Activated gamma-delta T cell treated with anti-CD3 and anti-CD28 coated beads, Interleukin-2, amount 50 U/mL, for 16 hours (primary cell): Measurements from ENCODE around the gene CNN2.

ENCODE experiments used
- DNase-seq: peaks from one replicate; pipeline ENCODE4 v3.0.0-alpha.2; 2020; ENCODE audit warnings: low read depth

Gene CNN2

DNA sequence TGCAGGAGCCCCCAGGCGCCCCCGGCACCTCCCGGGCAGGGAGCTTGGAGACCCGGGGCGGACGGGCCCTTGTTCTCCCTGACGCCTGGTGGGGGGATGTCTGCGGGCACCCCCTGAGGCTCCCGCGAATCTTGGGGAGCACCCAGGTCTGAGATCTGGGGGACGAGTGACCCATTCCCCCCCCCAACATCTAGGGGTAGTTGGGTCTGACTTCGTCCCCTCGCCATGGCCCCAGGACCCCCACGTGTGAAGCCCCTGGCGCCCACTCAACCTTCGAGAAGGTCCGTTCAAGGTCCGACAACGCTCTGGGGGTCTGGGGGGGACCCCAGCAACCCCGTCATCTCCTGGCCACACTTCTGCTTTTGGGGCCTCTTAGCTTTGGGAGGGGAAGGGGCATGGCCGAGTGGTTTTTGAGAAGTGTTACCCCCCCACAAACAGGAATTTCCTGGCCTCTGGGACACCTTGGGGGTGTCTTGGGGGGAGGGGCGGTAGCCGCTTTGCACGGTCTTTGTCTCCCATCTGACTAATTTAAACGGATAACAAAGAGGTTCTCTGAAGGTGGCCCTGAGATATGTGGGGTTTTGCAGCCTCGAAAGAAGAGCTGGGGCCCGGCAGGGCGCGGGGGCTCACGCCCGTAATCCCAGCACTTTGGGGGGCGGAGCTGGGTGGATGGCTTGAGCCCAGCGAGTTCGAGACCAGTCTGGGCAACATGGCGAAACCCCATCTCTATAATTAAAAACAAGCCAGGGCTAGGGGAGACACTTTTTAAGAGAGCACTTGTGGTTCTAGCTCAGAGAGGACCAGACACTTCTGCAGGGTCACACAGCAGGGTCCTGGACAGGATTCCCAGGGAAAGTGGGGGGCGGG is 608 bp downstream of the CNN2 start:
- DNase-seq = no peak

DNA sequence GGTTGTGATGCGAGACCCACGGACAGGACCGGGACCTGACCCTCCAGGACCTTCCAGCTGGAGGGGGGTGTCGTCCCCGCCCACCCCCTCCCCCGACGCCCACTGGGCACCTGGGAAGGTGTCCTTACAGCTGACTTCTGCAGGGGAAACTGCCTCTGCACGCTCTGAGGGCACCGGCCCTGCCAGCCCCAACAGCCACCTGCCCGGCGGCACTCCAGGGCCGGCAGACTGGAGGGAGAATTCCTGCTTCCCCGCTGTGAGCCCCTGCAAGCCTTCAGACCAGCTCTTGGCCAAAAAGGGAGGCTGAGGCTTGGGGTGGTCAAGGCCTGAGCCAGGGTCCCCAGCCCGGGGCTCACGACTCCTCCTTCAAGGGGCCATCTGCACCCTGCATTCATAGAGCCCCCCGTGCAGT is 1.2 kb downstream of the CNN2 start:
- DNase-seq = no peak

DNA sequence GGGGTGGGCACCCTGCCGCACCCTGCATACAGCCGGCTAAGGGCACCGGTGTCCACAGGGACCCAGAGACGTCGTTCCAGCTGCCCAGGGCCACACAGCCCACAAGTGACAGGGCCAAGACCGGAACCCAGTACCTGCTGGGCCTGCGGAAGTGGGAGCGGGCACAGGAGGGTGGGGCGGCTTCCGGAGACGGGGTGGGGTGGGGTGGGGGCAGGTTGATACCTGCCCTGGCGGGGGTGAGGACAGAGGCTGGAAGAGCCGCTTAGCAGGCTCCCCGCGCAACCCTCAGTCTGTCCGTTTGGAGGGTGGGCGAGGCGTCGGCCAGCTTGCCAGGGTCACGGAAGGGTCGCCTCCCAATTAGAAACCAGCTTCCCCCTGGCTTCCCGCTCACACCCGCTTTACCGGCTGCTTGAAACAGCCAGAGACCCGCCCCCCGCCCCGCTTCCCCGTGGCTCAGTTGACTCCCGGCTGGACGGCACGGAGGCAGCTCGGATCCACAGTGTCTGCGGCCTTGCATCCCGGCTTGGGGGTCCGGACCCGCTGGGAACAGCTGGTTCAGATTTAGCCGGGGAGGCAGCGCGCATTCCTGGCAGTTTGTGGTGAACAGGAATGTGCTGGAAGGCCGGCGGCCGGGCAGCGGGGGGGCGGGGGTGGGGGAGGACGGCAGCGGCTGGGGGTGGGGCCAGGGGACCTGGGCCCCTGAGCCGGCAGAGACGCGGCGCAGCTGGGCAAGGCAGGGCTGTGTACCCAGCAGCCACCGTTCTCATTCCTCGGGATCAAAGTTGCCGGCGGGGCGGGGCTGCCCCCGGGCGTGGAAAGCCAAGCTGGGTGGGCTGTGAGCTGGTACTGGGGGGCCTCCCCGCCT is 1.9 kb downstream of the CNN2 start:
- no peak for DNase-seq

DNA sequence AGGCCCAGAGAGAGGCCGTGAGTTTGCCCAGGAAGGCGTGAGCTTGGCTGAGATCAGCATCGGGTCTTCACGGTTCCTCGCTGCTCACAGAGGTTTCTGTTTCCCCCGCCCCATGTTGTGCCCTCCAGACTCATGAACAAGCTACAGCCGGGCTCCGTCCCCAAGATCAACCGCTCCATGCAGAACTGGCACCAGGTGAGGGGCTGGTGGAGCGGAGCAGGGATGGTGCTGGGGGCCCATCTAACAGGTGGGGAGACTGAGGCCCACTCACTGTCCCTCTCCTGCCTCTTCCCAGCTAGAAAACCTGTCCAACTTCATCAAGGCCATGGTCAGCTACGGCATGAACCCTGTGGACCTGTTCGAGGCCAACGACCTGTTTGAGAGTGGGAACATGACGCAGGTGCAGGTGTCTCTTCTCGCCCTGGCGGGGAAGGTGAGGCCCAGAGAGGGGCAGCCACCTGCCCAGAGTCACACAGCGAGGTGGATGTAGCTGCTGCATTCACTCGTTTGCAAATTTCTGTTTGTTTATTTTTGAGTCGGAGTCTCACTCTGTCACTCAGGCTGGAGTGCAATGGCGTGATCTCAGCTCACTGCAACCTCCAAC is 6.0 kb downstream of the CNN2 start:
- no peak for DNase-seq

DNA sequence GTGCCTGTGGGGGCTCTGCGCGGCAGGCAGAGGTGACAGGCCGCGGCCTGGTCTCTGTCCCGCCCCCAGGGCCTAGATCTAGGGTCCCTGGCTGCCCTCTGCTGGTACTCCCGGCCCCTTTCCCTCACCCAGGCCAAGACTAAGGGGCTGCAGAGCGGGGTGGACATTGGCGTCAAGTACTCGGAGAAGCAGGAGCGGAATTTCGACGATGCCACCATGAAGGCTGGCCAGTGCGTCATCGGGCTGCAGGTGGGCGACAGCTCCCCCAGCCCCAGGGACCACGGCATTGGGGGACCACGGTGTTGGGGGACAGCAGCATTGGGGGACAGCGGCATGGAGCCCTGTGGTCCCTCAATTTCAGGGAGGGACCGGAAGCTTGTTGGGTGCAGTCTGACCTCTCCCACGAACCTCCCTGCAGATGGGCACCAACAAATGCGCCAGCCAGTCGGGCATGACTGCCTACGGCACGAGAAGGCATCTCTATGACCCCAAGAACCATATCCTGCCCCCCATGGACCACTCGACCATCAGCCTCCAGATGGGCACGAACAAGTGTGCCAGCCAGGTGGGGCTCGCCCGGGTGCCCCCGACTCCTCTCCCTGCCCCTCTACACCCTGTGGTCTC is 9.7 kb downstream of the CNN2 start:
- no peak for DNase-seq

DNA sequence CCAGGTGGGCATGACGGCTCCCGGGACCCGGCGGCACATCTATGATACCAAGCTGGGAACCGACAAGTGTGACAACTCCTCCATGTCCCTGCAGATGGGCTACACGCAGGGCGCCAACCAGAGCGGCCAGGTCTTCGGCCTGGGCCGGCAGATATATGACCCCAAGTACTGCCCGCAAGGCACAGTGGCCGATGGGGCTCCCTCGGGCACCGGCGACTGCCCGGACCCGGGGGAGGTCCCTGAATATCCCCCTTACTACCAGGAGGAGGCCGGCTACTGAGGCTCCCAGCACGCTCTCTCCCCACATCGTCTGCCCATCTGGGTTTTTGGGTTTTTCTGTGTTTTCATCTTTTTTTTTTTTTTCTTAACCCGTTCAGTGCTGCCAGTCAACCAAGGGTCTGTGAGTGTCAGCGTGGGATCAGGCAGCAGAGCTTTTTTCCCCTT is 11.2 kb downstream of the CNN2 start:
- no peak for DNase-seq

DNA sequence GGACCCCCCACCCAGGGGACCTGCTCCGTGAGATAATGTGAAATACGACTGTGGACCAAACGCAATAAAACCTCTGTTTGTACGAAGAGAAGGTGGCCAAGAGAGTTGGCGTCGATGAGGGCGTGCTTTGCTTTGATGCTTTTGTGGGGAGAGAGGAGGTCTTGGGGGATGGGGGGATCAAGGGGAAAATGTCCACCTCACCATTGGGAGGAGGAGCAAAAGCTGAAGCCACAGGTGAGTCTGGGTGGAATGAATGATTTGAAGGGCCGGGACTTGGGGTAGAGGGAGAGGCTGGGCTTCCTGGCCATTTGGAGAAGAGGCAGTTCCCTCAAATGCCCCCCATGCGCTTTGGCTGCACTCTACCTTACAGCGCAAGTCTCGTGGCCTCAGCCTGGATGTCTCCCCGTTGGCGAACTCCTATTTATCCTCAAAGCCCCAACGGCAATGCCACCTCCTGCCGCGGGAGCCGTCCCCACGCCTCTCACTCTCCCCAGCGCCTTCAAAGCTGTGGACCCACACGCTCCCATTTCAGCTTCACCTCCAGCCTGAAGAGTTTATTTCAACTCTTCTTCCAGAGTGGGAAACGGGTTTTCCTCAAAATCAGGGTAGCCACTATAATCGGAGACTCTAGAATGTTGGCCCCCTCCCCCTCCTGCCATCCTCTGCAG is 12.7 kb downstream of the CNN2 start:
- DNase-seq = no peak

DNA sequence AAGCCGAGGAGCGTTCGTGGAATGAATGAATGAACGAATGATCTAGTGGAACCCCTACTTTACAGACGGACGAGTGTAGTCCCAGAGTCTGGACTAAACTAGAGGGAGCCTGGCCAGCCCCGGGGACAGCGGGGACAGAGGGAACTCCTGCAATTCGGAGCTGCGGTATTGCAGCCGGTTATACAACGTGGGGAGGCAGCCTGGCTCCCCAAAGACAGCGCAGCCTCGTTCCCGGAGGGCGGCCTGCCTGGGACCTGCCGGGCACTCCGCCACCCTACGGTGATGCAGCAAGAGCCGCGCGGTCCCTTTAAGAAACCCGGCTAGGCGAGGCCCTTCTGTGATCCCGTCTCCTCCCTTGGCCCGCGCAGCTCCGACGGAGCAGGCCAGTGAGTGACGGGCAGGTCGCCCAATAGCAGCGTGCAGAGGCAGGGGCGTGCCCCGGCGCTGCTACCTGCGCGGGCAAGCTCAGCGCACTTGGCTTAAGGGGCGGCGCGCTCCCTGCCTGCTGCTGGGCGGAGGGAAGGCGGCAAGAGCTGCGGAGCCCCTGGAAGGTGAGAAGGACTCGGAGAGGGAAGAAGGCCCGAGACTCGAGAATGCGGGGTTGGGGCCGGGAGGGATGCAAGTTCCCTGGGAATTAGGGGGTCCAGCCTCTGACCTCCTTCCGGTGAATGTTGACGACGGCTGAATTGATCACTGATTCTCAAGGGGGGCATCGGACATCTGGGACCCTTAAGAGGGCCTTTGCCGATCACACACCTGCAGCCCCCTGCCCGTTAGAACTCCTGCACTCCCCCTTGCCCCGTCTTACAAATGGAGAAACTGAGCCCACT is 13.5 kb downstream of the CNN2 start, which contains the start of gene ABCA7:
Gene ABCA7 (plus strand): TSS at position 462 of the 830 bp plus-strand sequence. CDS start 1,255 bp downstream, outside the sequence.
- peak; percentile 99 for DNase-seq

DNA sequence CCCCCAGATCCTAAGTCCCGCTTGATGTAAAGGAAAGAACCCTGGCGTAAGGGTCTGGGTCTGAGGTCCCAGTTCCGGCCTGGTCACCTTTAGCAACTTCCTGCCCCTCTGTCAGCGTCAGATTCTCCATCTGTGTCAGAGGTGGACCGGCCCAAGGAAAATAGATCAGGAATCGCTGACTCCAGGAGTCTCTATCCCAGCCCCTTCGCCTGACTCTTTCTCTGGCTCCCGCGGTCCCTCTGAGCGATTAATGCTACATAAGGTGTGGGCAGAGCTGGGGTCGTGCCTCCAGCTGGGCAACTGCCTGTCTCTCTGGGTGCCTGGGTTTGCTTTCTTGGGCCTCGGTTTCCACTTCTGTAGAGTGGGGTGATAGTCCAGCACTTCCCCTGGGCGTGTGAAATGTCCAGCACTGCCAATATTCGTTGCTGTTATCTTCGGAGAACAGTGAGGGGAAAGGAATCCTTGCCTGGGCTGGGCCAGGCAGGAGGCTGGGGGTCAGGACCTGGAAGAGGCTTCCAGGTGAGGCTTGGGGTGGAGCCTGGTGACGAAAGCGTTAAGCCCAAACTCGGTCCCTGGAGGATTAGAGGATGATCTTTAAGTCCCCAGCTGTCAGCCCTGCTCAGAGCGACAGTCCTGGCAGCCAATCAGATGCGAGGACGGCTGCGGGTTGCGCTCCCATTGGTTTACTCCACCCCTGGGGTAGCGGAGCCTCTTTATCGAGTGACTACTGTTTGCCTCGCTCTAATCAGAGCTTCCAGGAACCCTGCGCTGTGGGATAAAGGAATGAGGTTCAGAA is 14.3 kb downstream of the CNN2 start:
- DNase-seq = peak; percentile 84

DNA sequence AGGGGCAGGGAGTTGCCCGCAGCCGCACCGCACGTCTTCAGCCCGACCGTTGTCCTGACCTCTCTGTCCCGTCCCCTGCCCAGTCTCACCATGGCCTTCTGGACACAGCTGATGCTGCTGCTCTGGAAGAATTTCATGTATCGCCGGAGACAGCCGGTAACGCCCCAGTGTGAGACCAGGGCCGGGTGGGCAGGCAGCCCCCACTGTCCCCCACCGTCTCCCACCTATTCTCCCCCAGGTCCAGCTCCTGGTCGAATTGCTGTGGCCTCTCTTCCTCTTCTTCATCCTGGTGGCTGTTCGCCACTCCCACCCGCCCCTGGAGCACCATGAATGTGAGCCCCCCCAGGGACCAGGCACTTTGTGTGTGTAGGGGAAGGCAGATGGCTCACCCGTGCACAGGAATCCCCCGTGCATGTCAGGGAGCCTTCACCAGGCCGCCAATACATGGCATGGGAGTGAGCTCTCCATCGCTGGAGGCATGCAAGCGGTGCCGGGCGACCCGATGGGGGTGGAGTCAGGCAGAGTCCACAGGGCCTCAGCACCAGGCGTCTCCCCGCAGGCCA is 14.9 kb downstream of the CNN2 start:
- DNase-seq = no peak

DNA sequence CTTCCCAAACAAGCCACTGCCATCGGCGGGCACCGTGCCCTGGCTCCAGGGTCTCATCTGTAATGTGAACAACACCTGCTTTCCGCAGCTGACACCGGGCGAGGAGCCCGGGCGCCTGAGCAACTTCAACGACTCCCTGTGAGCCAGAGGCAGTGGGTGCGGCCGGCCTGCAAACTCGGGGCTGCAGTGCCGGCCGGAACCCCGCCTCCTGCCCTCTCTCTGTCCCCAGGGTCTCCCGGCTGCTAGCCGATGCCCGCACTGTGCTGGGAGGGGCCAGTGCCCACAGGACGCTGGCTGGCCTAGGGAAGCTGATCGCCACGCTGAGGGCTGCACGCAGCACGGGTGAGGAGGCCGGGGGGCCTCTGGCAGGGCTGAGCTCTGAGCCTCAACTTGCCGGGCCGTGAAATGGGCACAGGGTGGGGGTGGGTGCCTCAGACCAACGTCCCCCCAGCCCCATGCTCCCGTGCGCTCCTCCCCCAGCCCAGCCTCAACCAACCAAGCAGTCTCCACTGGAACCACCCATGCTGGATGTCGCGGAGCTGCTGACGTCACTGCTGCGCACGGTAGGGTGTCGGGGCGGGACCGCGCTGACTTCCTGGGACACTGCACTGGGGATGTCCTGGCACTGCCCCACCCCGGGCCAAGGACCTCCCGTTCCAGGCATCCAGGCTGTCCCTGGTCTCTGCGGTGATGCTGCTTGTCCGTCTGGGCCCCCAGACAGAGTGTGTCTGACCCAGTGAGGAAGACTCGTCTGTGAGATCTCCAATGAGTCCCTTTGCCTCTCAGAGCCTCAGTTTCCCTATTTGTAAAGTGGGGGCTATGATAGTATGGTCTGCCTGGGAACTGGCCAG is 15.7 kb downstream of the CNN2 start:
- DNase-seq = no peak

DNA sequence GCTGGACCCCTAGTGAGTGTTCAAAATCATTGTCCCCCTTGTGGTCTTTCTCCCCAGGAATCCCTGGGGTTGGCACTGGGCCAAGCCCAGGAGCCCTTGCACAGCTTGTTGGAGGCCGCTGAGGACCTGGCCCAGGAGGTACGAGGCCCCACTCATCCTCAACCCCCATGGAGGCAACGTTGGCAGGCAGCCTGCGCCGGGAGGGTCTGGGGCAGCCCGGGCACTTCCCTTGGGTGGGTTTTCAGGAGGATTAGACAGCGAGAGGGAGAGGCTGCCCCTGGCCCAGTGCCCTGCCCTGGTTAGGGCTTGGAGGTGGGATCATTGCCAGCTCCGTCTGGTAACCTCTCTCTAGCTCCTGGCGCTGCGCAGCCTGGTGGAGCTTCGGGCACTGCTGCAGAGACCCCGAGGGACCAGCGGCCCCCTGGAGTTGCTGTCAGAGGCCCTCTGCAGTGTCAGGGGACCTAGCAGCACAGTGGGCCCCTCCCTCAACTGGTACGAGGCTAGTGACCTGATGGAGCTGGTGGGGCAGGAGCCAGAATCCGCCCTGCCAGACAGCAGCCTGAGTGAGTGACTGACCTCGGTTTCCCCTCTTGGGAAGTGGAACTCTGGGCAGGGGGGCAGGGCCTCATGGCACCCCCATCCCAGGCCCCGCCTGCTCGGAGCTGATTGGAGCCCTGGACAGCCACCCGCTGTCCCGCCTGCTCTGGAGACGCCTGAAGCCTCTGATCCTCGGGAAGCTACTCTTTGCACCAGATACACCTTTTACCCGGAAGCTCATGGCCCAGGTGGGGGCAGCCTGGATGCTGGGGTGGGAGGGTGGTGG is 16.5 kb downstream of the CNN2 start:
- DNase-seq = no peak

DNA sequence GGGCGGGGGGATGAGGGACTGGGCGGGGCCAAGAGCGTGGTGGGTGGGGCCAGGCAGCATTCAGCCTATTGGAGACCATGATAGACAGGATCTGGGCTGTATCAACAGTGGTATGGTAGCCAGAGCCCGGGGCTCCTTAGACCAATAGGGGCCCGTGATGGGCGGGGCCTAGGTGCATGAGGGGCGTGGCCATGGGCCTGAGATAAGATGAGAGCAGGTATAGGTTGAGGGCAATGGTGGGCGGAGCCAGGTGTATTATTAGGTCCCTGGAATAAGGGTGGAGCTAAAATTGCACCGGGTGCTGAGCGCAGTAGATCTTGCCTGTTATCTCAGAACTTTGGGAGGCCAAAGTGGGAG is 18.8 kb downstream of the CNN2 start:
- DNase-seq = no peak

DNA sequence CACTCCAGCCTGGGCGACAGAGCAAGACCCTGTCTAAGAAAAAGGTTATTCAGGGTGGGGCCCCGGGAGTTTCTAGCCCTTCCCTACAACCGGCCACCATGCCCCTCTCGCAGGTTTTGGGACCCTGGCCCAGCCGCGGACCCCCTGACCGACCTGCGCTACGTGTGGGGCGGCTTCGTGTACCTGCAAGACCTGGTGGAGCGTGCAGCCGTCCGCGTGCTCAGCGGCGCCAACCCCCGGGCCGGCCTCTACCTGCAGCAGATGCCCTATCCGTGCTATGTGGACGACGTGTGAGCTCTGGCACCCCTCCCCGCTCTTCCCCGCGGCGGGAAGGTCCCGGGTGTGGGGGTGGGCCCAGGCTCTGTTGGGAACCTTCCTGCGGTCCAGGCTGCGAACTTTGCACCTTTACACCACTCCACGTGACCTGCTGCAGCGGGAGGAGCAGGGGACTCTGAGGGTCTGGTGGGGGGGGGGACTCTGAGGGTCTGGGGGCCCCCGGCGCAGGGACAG is 19.8 kb downstream of the CNN2 start:
- DNase-seq = no peak

DNA sequence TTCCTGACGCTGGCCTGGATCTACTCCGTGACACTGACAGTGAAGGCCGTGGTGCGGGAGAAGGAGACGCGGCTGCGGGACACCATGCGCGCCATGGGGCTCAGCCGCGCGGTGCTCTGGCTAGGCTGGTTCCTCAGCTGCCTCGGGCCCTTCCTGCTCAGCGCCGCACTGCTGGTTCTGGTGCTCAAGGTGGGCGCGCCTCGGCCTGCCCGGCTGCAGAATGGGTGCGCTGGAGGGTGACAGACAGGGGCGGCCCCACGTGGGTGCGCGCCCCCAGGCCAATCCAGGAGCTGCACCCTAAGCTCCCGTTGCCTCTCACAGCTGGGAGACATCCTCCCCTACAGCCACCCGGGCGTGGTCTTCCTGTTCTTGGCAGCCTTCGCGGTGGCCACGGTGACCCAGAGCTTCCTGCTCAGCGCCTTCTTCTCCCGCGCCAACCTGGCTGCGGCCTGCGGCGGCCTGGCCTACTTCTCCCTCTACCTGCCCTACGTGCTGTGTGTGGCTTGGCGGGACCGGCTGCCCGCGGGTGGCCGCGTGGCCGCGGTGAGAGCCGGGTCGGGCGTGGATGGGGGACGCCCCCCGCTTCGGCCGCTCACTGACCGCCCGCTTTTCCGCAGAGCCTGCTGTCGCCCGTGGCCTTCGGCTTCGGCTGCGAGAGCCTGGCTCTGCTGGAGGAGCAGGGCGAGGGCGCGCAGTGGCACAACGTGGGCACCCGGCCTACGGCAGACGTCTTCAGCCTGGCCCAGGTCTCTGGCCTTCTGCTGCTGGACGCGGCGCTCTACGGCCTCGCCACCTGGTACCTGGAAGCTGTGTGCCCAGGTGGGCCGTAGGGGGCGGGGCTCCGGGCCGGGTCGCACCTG is 20.7 kb downstream of the CNN2 start:
- no peak for DNase-seq

DNA sequence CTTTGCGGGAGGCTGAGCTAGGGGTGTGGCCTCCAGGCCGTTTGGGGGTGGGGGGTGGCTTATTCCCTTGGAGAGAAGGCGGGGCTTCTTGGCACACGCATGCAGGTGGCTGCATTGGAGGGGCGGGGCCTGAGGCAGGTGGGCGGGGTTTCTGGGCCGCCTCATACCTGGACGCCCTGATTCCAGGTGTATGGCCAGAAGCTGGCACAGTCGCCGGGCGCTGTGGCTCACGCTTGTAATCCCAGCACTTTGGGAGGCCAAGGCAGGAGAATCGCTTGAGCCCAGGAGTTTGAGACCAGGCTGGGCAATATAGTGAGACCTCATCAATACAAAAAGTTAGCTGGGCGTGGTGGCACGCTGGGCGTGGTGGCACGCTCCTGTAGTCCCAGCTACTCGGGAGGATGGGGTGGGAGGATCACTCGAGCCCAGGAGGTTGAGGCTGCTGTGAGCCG is 21.3 kb downstream of the CNN2 start:
- no peak for DNase-seq
